Hematopoietic multipotent progenitor cell treated with erythropoietin and hydrocortisone succinate and interleukin-3 and kit ligand, for 4 days (in vitro differentiated cells): ENCODE results near the gene DPY19L2.
A peak's percentile ranks its signal among the peaks of the same experiment; 100 is the strongest.
"Not testable (repeated sequence)": the region's sequence is repeated elsewhere in the genome, so short reads cannot be mapped to it uniquely, and the experiment has no call there.

ENCODE experiments used
- DNase-seq: peaks from one replicate; pipeline ENCODE4 v3.0.0-alpha.2; 2015

DPY19L2 gene

GRCh38 chr12:63668028-63668799 is at the start of gene DPY19L2:
Gene DPY19L2, minus strand, starts transcription at chr12:63668493. Its CDS starts 100 bp downstream, at chr12:63668393.
- DNase-seq = peak; percentile 95

- DNase-seq = not testable (repeated sequence)
Measured at GRCh38 chr12:63716891-63717290, 48.6 kb upstream of the DPY19L2 start.

- not testable (repeated sequence) for DNase-seq
Measured at GRCh38 chr12:63715107-63715625, 46.9 kb upstream of the DPY19L2 start.

- DNase-seq = not testable (repeated sequence)
Measured at GRCh38 chr12:63714409-63714808, 46.1 kb upstream of the DPY19L2 start.

- not testable (repeated sequence) for DNase-seq
Measured at GRCh38 chr12:63713681-63714075, 45.4 kb upstream of the DPY19L2 start.

- DNase-seq = not testable (repeated sequence)
Measured at GRCh38 chr12:63712979-63713680, 44.8 kb upstream of the DPY19L2 start.

GRCh38 chr12:63712376-63712974 is 44.2 kb upstream of the DPY19L2 start:
- DNase-seq = not testable (repeated sequence)

- not testable (repeated sequence) for DNase-seq
Measured at GRCh38 chr12:63711339-63711738, 43.0 kb upstream of the DPY19L2 start.

- no peak for DNase-seq
Measured at GRCh38 chr12:63706336-63706735, 38.0 kb upstream of the DPY19L2 start.

GRCh38 chr12:63699678-63700382 is 31.5 kb upstream of the DPY19L2 start:
- not testable (repeated sequence) for DNase-seq

GRCh38 chr12:63699011-63699410 is 30.7 kb upstream of the DPY19L2 start:
- DNase-seq = not testable (repeated sequence)

GRCh38 chr12:63690837-63691236 is 22.5 kb upstream of the DPY19L2 start:
- DNase-seq = not testable (repeated sequence)

GRCh38 chr12:63689141-63689540 is 20.8 kb upstream of the DPY19L2 start:
- DNase-seq = not testable (repeated sequence)

GRCh38 chr12:63686623-63687022 is 18.3 kb upstream of the DPY19L2 start:
- DNase-seq = not testable (repeated sequence)

- DNase-seq = not testable (repeated sequence)
Measured at GRCh38 chr12:63685789-63686188, 17.5 kb upstream of the DPY19L2 start.

GRCh38 chr12:63682617-63683016 is 14.3 kb upstream of the DPY19L2 start:
- not testable (repeated sequence) for DNase-seq

- DNase-seq = not testable (repeated sequence)
Measured at GRCh38 chr12:63680758-63681157, 12.5 kb upstream of the DPY19L2 start.

GRCh38 chr12:63672550-63672949 is 4.3 kb upstream of the DPY19L2 start:
- DNase-seq = peak; percentile 20

GRCh38 chr12:63669936-63670335 is 1.6 kb upstream of the DPY19L2 start:
- not testable (repeated sequence) for DNase-seq

- DNase-seq = not testable (repeated sequence)
Measured at GRCh38 chr12:63669427-63669826, 1.1 kb upstream of the DPY19L2 start.

GRCh38 chr12:63668800-63669365 is 590 bp upstream of the DPY19L2 start:
- DNase-seq = peak; percentile 70

- DNase-seq = not testable (repeated sequence)
Measured at GRCh38 chr12:63663005-63663404, 5.3 kb downstream of the DPY19L2 start.
